Lower leg skin (tissue), 4 donors: ENCODE measurements around the gene BIRC6. TPM values are rescaled to one million over a fixed set of nuclear protein-coding genes. Genes with fewer than 3 reads are reported as not detected.

Source experiments
- DNase-seq, 2 donors: peaks; one replicate each; pipeline ENCODE4 v3.0.0-alpha.2; 2019; ENCODE audit warnings: low spot score in 2 of 2
- H3K4me3 ChIP-seq: fragments of 200-600 bp; sonication (generic); 2 replicates; pipeline ENCODE4 v1.5.1; 2017; ENCODE audit warnings: mild to moderate bottlenecking, low read depth; ENCODE audit not compliant: poor library complexity, severe bottlenecking
- CTCF ChIP-seq, 3 donors: fragments of 450-650 bp; IDR thresholded peaks; one replicate each; pipeline ENCODE4 v1.5.1; 2016; ENCODE audit warnings: antibody characterized with exemption in 3 of 3, mild to moderate bottlenecking in 3 of 3, moderate library complexity in 2 of 3
- POLR2A ChIP-seq, 2 donors: fragments of 450-650 bp; IDR thresholded peaks; one replicate each; pipeline ENCODE4 v1.6.1; 2016 to 2017; ENCODE audit warnings: antibody characterized with exemption in 2 of 2, mild to moderate bottlenecking in 1 of 2, moderate library complexity in 1 of 2
- WGBS, 2 donors: methylation state at CpG; one replicate each; pipeline ENCODE4 v1.1.5; 2018; 5-methylcytosine and 5-hydroxymethylcytosine counted together
- intact Hi-C: fragments of 100-400 bp; cut with DNase I; formaldehyde crosslinking; loops from one replicate; pipeline ENCODE4 v1.15.0; 2023; ENCODE audit warnings: low total_unique reads
- total RNA-seq, 4 donors: library from RNA; depleted of rRNA; stranded (reverse); fragments of >200 nt; gene quantifications; one replicate each; pipeline ENCODE4 v1.1.0, GENCODE V29; 2016

The BIRC6 gene
- total RNA-seq, 4 donors from 2014 or later = 70.3 to 146 (median 95.6) TPM

- WGBS, 2 donors = 88 to 89% methylated on average over 6 of the region's 6 CpGs
Observed at GRCh38 chr2:32623311-32623706, 266.5 kb downstream of the BIRC6 start.

GRCh38 chr2:32624812-32625211 is 268.0 kb downstream of the BIRC6 start:
- WGBS, 2 donors = 83 to 87% methylated on average over 3 of the region's 3 CpGs
- TF ChIP-seq POLR2A (IDR thresholded peaks at IDR 0.05) (no peak), CTCF (IDR thresholded peaks at IDR 0.05) (no peak)
- intact Hi-C loops = no loop called here
- no peak for DNase-seq
- H3K4me3 ChIP-seq = no peak overlapping the region

More at GRCh38 chr2:32623311-32623706, 266.5 kb downstream of the BIRC6 start:
- H3K4me3 ChIP-seq = no peak overlapping the region
- TF ChIP-seq CTCF (IDR thresholded peaks at IDR 0.05) (no peak), POLR2A (IDR thresholded peaks at IDR 0.05) (no peak)
- intact Hi-C loops = no loop called here
- no peak for DNase-seq

GRCh38 chr2:32626639-32627221 is 269.9 kb downstream of the BIRC6 start:
- no peak for DNase-seq
- H3K4me3 ChIP-seq = no peak overlapping the region
- no peak for TF ChIP-seq POLR2A (IDR thresholded peaks at IDR 0.05)
- TF ChIP-seq CTCF (IDR thresholded peaks at IDR 0.05) = no peak
- intact Hi-C loops = no loop called here
- WGBS, 2 donors = 68 to 74% methylated on average over 13 of the region's 13 CpGs

GRCh38 chr2:32627441-32627813 is 270.6 kb downstream of the BIRC6 start:
- intact Hi-C loops = no loop called here
- peak in 1 of 2 donors; percentile 25 for DNase-seq
- H3K4me3 ChIP-seq = peak overlapping the region; percentile 95
- WGBS, 2 donors = 0 to 4% methylated on average over 16 of the region's 16 CpGs
- no peak for TF ChIP-seq CTCF (IDR thresholded peaks at IDR 0.05)
- TF ChIP-seq POLR2A (IDR thresholded peaks at IDR 0.05) = no peak

GRCh38 chr2:32627814-32628579 is 271.2 kb downstream of the BIRC6 start, which contains the start of gene TTC27:
TSS of gene TTC27 (plus strand) at chr2:32628050. CDS start at chr2:32628293, 243 bp downstream.
- 0 to 1% methylated on average over 39 of the region's 39 CpGs for WGBS, 2 donors
- intact Hi-C loops = no loop called here
- H3K4me3 ChIP-seq = peak within 1 kb of the TSS; percentile 95
- TF ChIP-seq POLR2A (IDR thresholded peaks at IDR 0.05) (no peak), CTCF (IDR thresholded peaks at IDR 0.05) (no peak)
- DNase-seq = peak; percentile 95 to 99
